Trophoblast cell (in vitro differentiated cells and primary cell): Measurements from ENCODE around the gene TMC2.

ENCODE experiments used
- DNase-seq, 2 donors: peaks; one replicate each; pipeline ENCODE4 v3.0.0-alpha.2; 2016
- H2AFZ ChIP-seq: 2 replicates; pipeline ENCODE4 v1.6.1; 2013; ENCODE audit warnings: low read length, moderate library complexity, mild to moderate bottlenecking; ENCODE audit not compliant: insufficient read depth, poor library complexity
- H2AK5ac ChIP-seq: 2 replicates; pipeline ENCODE4 v1.6.1; 2013; ENCODE audit warnings: mild to moderate bottlenecking, low read length
- H2BK120ac ChIP-seq: 2 replicates; pipeline ENCODE4 v1.6.1; 2013; ENCODE audit warnings: low read length, mild to moderate bottlenecking, moderate library complexity; ENCODE audit not compliant: insufficient read depth, poor library complexity
- H2BK12ac ChIP-seq: 2 replicates; pipeline ENCODE4 v1.6.1; 2013; ENCODE audit warnings: mild to moderate bottlenecking, low read length, moderate library complexity
- H2BK5ac ChIP-seq: 2 replicates; pipeline ENCODE4 v1.6.1; 2013; ENCODE audit warnings: low read length, low read depth, moderate library complexity, mild to moderate bottlenecking; ENCODE audit not compliant: poor library complexity
- H3K14ac ChIP-seq: 2 replicates; pipeline ENCODE4 v1.6.1; 2013; ENCODE audit warnings: mild to moderate bottlenecking, low read length
- H3K18ac ChIP-seq: 2 replicates; pipeline ENCODE4 v1.6.1; 2013; ENCODE audit warnings: mild to moderate bottlenecking, low read length
- H3K23ac ChIP-seq: 2 replicates; pipeline ENCODE4 v1.6.1; 2013; ENCODE audit warnings: low read length
- H3K27ac ChIP-seq: 2 replicates; pipeline ENCODE4 v1.5.1; 2013; ENCODE audit warnings: low read depth, mild to moderate bottlenecking, inconsistent platforms, low read length, moderate library complexity
- H3K27me3 ChIP-seq: 2 replicates; pipeline ENCODE4 v1.6.1; 2013; ENCODE audit warnings: inconsistent platforms, mild to moderate bottlenecking, low read length, moderate library complexity; ENCODE audit not compliant: insufficient read depth
- H3K36me3 ChIP-seq, 2 experiments: 1 replicate in 1 of 2; 2 replicates in 1 of 2; pipeline ENCODE4 v1.6.1; 2013; ENCODE audit warnings: low read length in 2 of 2, mild to moderate bottlenecking in 2 of 2, moderate library complexity in 1 of 2; ENCODE audit not compliant: insufficient read depth in 2 of 2, control insufficient read depth in 1 of 2
- H3K4ac ChIP-seq: 2 replicates; pipeline ENCODE4 v1.6.1; 2013; ENCODE audit warnings: low read depth, mild to moderate bottlenecking, low read length, moderate library complexity
- H3K4me1 ChIP-seq, 2 experiments: 1 replicate in 1 of 2; 2 replicates in 1 of 2; pipeline ENCODE4 v1.6.1; 2013; ENCODE audit warnings: low read length in 2 of 2, mild to moderate bottlenecking in 2 of 2, moderate library complexity in 1 of 2; ENCODE audit not compliant: insufficient read depth in 2 of 2, control insufficient read depth in 1 of 2
- H3K4me2 ChIP-seq: 2 replicates; pipeline ENCODE4 v1.6.1; 2013; ENCODE audit warnings: inconsistent platforms, mild to moderate bottlenecking, low read length, moderate library complexity
- H3K4me3 ChIP-seq: 2 replicates; pipeline ENCODE4 v1.5.1; 2013; ENCODE audit warnings: mild to moderate bottlenecking, low read depth, low read length, inconsistent platforms
- H3K79me1 ChIP-seq: one replicate; pipeline ENCODE4 v1.6.1; 2013; ENCODE audit warnings: low read length
- H3K79me2 ChIP-seq: 2 replicates; pipeline ENCODE4 v1.6.1; 2013; ENCODE audit warnings: low read length, mild to moderate bottlenecking; ENCODE audit not compliant: control insufficient read depth, insufficient read depth, poor library complexity
- H3K9ac ChIP-seq: 2 replicates; pipeline ENCODE4 v1.6.1; 2013; ENCODE audit warnings: mild to moderate bottlenecking, low read length
- H3K9me3 ChIP-seq: 2 replicates; pipeline ENCODE4 v1.6.1; 2013; ENCODE audit warnings: low read depth, mild to moderate bottlenecking, control low read depth, inconsistent platforms, low read length; ENCODE audit not compliant: insufficient read depth
- H4K12ac ChIP-seq: 2 replicates; pipeline ENCODE4 v1.6.1; 2013; ENCODE audit warnings: low read depth, mild to moderate bottlenecking, low read length, moderate library complexity
- H4K8ac ChIP-seq: 2 replicates; pipeline ENCODE4 v1.6.1; 2013; ENCODE audit warnings: low read depth, mild to moderate bottlenecking, low read length, moderate library complexity
- H4K91ac ChIP-seq: one replicate; pipeline ENCODE4 v1.6.1; 2013; ENCODE audit warnings: low read depth, mild to moderate bottlenecking, low read length, moderate library complexity
- WGBS: extraction: QIAGEN DNeasy Blood & Tissue Kit; methylation state at CpG from one replicate; pipeline ENCODE4 v1.1.7; 2013; ENCODE audit warnings: missing lambda C conversion rate; ENCODE audit not compliant: insufficient read length, insufficient coverage; ENCODE audit errors: extremely low coverage; 5-methylcytosine and 5-hydroxymethylcytosine counted together

Gene TMC2

DNA sequence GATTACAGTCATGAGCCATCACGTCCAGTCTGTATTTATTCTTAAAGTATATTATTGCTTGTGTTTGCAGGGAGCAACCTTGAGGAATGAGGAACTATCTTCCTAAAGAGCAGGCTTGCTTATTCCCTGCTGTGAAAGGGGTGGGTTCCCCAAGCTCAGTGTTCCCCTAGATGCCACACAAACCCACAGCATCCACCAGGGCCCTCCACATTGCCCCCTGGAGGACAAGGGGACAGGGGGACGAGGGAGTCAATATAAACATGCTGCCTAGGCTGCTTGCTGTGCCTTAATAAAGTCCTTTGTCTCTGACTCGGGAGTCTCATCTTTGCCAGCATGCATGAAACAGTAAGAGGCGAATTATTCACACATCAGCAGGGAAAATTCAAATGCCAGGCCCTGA is 135.6 kb downstream of the TMC2 start:
- Histone ChIP-seq H3K18ac (no peak overlapping the region), H2BK5ac (no peak overlapping the region), H4K91ac (no peak overlapping the region), H3K4me3 (no peak overlapping the region), H3K27ac (no peak overlapping the region), H3K4me2 (no peak overlapping the region), H2AK5ac (no peak overlapping the region), H3K4ac (no peak overlapping the region), H3K27me3 (no peaks in the 10 kb centered on the region), H4K12ac (no peak overlapping the region), H2AFZ (no peak overlapping the region), H4K8ac (no peak overlapping the region), H3K79me1 (no peaks in the 10 kb centered on the region), H2BK12ac (no peak overlapping the region), H2BK120ac (no peak overlapping the region), H3K36me3 (no peaks in the 10 kb centered on the region), H3K9ac (no peak overlapping the region), H3K9me3 (peaks cover 1% of the 10 kb centered on the region), H3K4me1 (no peaks in the 10 kb centered on the region), H3K14ac (no peak overlapping the region), H3K79me2 (no peaks in the 10 kb centered on the region), H3K23ac (no peak overlapping the region)
- no CpG with 5 or more reads among the region's 4 CpGs for WGBS
- DNase-seq: no peak

DNA sequence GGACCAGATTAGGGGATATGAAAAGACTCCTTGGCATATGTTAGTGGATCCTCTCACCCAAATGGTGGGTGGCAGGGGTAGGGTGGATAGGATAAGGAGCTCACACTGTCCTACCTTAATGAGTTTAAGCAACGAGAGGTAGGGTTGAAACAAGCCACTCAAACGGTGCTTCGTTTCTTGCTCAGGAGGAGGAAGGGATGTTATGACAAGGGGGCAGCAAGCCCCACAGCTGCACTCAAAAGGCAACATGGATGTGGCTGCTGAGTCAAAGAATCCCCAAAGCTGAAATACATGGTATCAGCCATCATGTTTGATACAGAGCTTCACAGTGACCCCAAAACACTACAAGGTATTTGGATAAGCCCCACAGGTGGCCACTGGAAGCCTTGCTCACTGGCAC is 136.1 kb downstream of the TMC2 start:
- Histone ChIP-seq H3K9me3 (peaks cover 1% of the 10 kb centered on the region), H2AK5ac (no peak overlapping the region), H3K4me1 (no peaks in the 10 kb centered on the region), H3K79me1 (no peaks in the 10 kb centered on the region), H4K91ac (no peak overlapping the region), H4K12ac (no peak overlapping the region), H2BK5ac (no peak overlapping the region), H3K27me3 (no peaks in the 10 kb centered on the region), H2BK12ac (no peak overlapping the region), H3K4me2 (no peak overlapping the region), H3K18ac (no peak overlapping the region), H3K23ac (no peak overlapping the region), H3K36me3 (no peaks in the 10 kb centered on the region), H3K4ac (no peak overlapping the region), H3K4me3 (no peak overlapping the region), H4K8ac (no peak overlapping the region), H3K9ac (no peak overlapping the region), H2AFZ (no peak overlapping the region), H3K14ac (no peak overlapping the region), H3K27ac (no peak overlapping the region), H3K79me2 (no peaks in the 10 kb centered on the region), H2BK120ac (no peak overlapping the region)
- DNase-seq: no peak
- WGBS: no CpG with 5 or more reads among the region's 3 CpGs

DNA sequence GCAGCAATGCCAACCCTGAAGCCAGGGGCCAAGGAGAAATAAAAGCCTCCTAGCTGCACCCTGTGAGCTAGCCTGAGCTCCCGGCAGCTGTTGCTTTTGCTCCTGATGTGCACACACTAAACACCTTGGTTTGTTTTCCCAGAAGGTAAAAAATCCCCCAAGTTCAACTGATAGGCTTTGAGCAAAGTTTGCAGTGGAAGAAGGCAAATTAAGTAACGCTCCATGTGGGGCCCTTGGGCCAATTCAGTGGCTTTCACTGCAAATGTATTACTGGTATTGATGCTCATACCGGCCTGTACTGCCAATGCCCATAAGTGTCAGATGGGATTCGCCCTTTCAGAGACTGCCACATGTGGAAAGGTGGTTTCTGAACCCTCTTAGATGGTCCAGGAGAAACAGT is 137.1 kb downstream of the TMC2 start:
- Histone ChIP-seq H3K23ac (no peak overlapping the region), H4K91ac (no peak overlapping the region), H3K4me3 (no peak overlapping the region), H2AK5ac (no peak overlapping the region), H3K4me2 (no peak overlapping the region), H3K79me1 (no peaks in the 10 kb centered on the region), H2AFZ (no peak overlapping the region), H4K12ac (no peak overlapping the region), H3K9ac (no peak overlapping the region), H3K9me3 (peaks cover 1% of the 10 kb centered on the region), H4K8ac (no peak overlapping the region), H3K36me3 (no peaks in the 10 kb centered on the region), H3K27me3 (no peaks in the 10 kb centered on the region), H3K14ac (no peak overlapping the region), H3K4ac (no peak overlapping the region), H2BK12ac (no peak overlapping the region), H3K27ac (no peak overlapping the region), H3K79me2 (no peaks in the 10 kb centered on the region), H3K18ac (no peak overlapping the region), H3K4me1 (no peaks in the 10 kb centered on the region), H2BK120ac (no peak overlapping the region), H2BK5ac (no peak overlapping the region)
- DNase-seq: no peak
- WGBS: no CpG with 5 or more reads among the region's 4 CpGs

DNA sequence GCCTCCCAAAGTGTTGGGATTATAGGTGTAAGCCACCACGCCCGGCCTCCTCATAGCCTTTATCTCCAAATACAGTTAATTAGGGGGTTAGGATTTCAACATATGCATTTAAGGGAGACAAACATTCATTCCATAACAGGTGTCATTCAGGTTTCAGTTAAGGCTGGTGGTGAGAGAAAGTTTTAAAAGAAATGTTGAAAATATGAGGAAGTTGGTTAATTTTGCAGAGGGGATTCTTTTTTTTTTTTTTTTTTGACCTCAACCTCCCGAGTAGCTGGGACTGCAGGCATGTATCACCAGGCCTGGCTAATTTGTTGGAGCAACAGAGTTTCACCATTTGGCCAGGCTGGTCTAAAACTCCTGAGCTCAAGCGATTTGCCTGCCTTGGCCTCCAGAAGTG is 143.7 kb downstream of the TMC2 start:
- Histone ChIP-seq H3K9ac (no peak overlapping the region), H2AK5ac (no peak overlapping the region), H3K79me1 (no peaks in the 10 kb centered on the region), H3K23ac (no peak overlapping the region), H3K4me2 (no peak overlapping the region), H3K79me2 (no peaks in the 10 kb centered on the region), H3K18ac (no peak overlapping the region), H4K91ac (no peak overlapping the region), H3K36me3 (no peaks in the 10 kb centered on the region), H4K8ac (no peak overlapping the region), H4K12ac (no peak overlapping the region), H3K27ac (no peak overlapping the region), H3K9me3 (no peaks in the 10 kb centered on the region), H2BK5ac (no peak overlapping the region), H3K27me3 (no peaks in the 10 kb centered on the region), H3K4me1 (no peaks in the 10 kb centered on the region), H2AFZ (no peak overlapping the region), H2BK12ac (no peak overlapping the region), H3K4me3 (no peak overlapping the region), H3K14ac (no peak overlapping the region), H3K4ac (no peak overlapping the region), H2BK120ac (no peak overlapping the region)
- no peak for DNase-seq
- WGBS: no CpG with 5 or more reads among the region's 4 CpGs
